OCI-LY1 (cell line): Measurements from ENCODE around the gene AADACL2.
"Not testable (repeated sequence)": the region's sequence is repeated elsewhere in the genome, so short reads cannot be mapped to it uniquely, and the experiment has no call there.

Experiments used
- H2AFZ ChIP-seq: fragments of 200-600 bp; sonication (generic), shearing (Covaris generic); 2 replicates; pipeline ENCODE4 v1.6.0; 2014; ENCODE audit warnings: antibody characterized with exemption, mild to moderate bottlenecking, low read length
- H3F3A ChIP-seq: fragments of 200-600 bp; sonication (generic), shearing (Covaris generic); 2 replicates; pipeline ENCODE4 v1.6.0; 2014; ENCODE audit warnings: mild to moderate bottlenecking, antibody characterized with exemption, low read length, moderate library complexity; ENCODE audit not compliant: insufficient read depth
- H3K27ac ChIP-seq: fragments of 200-600 bp; sonication (generic); 2 replicates; pipeline ENCODE4 v1.5.1; 2014; ENCODE audit warnings: low read length, mixed run types, mild to moderate bottlenecking, low read depth; ENCODE audit not compliant: poor library complexity, severe bottlenecking
- H3K27me3 ChIP-seq: fragments of 200-600 bp; sonication (generic); 2 replicates; pipeline ENCODE4 v1.6.0; 2014; ENCODE audit warnings: antibody characterized with exemption, mild to moderate bottlenecking, low read length, moderate library complexity; ENCODE audit not compliant: insufficient read depth
- H3K36me3 ChIP-seq: fragments of 200-600 bp; sonication (generic); 2 replicates; pipeline ENCODE4 v1.6.1; 2014; ENCODE audit warnings: mild to moderate bottlenecking, antibody characterized with exemption, low read length, moderate library complexity, mixed read lengths; ENCODE audit not compliant: insufficient read depth
- H3K4me1 ChIP-seq: fragments of 200-600 bp; sonication (generic); 2 replicates; pipeline ENCODE4 v1.5.1; 2014; ENCODE audit warnings: mild to moderate bottlenecking, low read length, moderate library complexity; ENCODE audit not compliant: insufficient read depth, severe bottlenecking
- H3K4me2 ChIP-seq: fragments of 200-600 bp; sonication (generic), shearing (Covaris generic); 2 replicates; pipeline ENCODE4 v1.6.1; 2014; ENCODE audit warnings: low read length
- H3K4me3 ChIP-seq: fragments of 200-600 bp; sonication (generic); 2 replicates; pipeline ENCODE4 v1.5.1; 2014; ENCODE audit warnings: low read length, low read depth, mild to moderate bottlenecking, mixed read lengths; ENCODE audit not compliant: poor library complexity, severe bottlenecking
- H3K79me2 ChIP-seq: fragments of 200-600 bp; shearing (Covaris generic); 2 replicates; pipeline ENCODE4 v1.6.1; 2016; ENCODE audit warnings: mixed run types, low read length, mixed read lengths; ENCODE audit not compliant: insufficient read depth
- H3K9ac ChIP-seq: fragments of 200-600 bp; sonication (generic), shearing (Covaris generic); 2 replicates; pipeline ENCODE4 v1.6.1; 2014; ENCODE audit warnings: mild to moderate bottlenecking, low read length, mixed read lengths
- H3K9me2 ChIP-seq: fragments of 200-600 bp; sonication (generic), shearing (Covaris generic); 2 replicates; pipeline ENCODE4 v1.6.1; 2014; ENCODE audit warnings: low read depth, mild to moderate bottlenecking, low read length, mixed read lengths
- H3K9me3 ChIP-seq: fragments of 200-600 bp; shearing (Covaris generic); 2 replicates; pipeline ENCODE4 v1.6.1; 2014; ENCODE audit warnings: low read length, mixed read lengths
- H4K20me1 ChIP-seq: fragments of 200-600 bp; sonication (generic), shearing (Covaris generic); 2 replicates; pipeline ENCODE4 v1.6.0; 2016; ENCODE audit warnings: mild to moderate bottlenecking, low read length; ENCODE audit not compliant: insufficient read depth
- CTCF ChIP-seq: fragments of 200-600 bp; sonication (generic), shearing (Covaris generic); IDR thresholded peaks from 2 replicates; pipeline ENCODE4 v1.5.1; 2017; ENCODE audit warnings: mild to moderate bottlenecking, antibody characterized with exemption, low read length, moderate library complexity, mixed read lengths
- EZH2 ChIP-seq: fragments of 200-600 bp; sonication (generic), shearing (Covaris generic); IDR thresholded peaks from 2 replicates; pipeline ENCODE4 v1.8.0; 2017; ENCODE audit warnings: borderline replicate concordance, mixed run types, mild to moderate bottlenecking, antibody characterized with exemption, low read length, moderate library complexity, mixed read lengths

AADACL2 gene

DNA sequence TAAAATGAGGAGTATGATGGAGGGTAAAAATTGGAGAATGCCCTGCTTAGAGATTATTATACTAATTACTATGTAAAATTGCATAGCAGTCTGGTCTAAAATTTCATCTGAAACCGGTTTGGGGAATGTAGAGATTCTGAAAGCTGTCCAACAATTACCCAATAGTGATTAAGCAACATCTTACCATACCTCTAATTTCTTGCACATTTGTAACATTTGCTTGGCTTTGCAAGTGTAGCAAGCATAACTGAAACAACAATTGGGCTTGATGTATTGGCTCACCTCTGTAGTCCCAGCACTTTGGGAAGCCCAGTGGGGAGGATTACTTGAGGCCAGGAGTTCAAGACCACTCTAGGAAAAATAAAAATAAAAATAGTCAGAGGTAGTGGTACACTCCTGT is 17.4 kb downstream of the AADACL2 start:
- TF ChIP-seq CTCF (no peak), EZH2 (no peak)
- H3K27me3 ChIP-seq: no peaks in the 10 kb centered on the region
- no peaks in the 10 kb centered on the region for H3K9me2 ChIP-seq
- no peaks in the 10 kb centered on the region for H4K20me1 ChIP-seq
- H3K4me2 ChIP-seq: no peak overlapping the region
- H3K4me3 ChIP-seq: no peak overlapping the region
- no peaks in the 10 kb centered on the region for H3K36me3 ChIP-seq
- no peak overlapping the region for H3K9ac ChIP-seq
- H3K9me3 ChIP-seq: no peaks in the 10 kb centered on the region
- H3K4me1 ChIP-seq: no peaks in the 10 kb centered on the region
- no peaks in the 10 kb centered on the region for H3F3A ChIP-seq
- no peak overlapping the region for H2AFZ ChIP-seq
- H3K79me2 ChIP-seq: no peaks in the 10 kb centered on the region
- no peak overlapping the region for H3K27ac ChIP-seq

GRCh38 chr3:151753846-151754245 is 20.1 kb downstream of the AADACL2 start:
- Histone ChIP-seq H3K9me2 (no peaks in the 10 kb centered on the region), H4K20me1 (no peaks in the 10 kb centered on the region), H3K27ac (no peak overlapping the region), H3K4me2 (no peak overlapping the region), H3K36me3 (no peaks in the 10 kb centered on the region), H3K4me3 (no peak overlapping the region), H3K9ac (no peak overlapping the region), H3K4me1 (no peaks in the 10 kb centered on the region), H3K79me2 (no peaks in the 10 kb centered on the region), H2AFZ (no peak overlapping the region), H3K27me3 (no peaks in the 10 kb centered on the region), H3K9me3 (no peaks in the 10 kb centered on the region), H3F3A (no peaks in the 10 kb centered on the region)
- no peak for TF ChIP-seq CTCF

GRCh38 chr3:151761581-151761980 is 27.9 kb downstream of the AADACL2 start:
- H3K27ac ChIP-seq: no peak overlapping the region
- H3K4me1 ChIP-seq: no peaks in the 10 kb centered on the region
- H3K9me3 ChIP-seq: no peaks in the 10 kb centered on the region
- H3F3A ChIP-seq: no peaks in the 10 kb centered on the region
- H3K27me3 ChIP-seq: no peaks in the 10 kb centered on the region
- no peaks in the 10 kb centered on the region for H3K79me2 ChIP-seq
- no peak overlapping the region for H3K4me3 ChIP-seq
- no peaks in the 10 kb centered on the region for H3K36me3 ChIP-seq
- no peak for TF ChIP-seq CTCF
- TF ChIP-seq EZH2: no peak
- no peak overlapping the region for H2AFZ ChIP-seq
- no peaks in the 10 kb centered on the region for H3K9me2 ChIP-seq
- no peak overlapping the region for H3K4me2 ChIP-seq
- no peaks in the 10 kb centered on the region for H4K20me1 ChIP-seq
- no peak overlapping the region for H3K9ac ChIP-seq

DNA sequence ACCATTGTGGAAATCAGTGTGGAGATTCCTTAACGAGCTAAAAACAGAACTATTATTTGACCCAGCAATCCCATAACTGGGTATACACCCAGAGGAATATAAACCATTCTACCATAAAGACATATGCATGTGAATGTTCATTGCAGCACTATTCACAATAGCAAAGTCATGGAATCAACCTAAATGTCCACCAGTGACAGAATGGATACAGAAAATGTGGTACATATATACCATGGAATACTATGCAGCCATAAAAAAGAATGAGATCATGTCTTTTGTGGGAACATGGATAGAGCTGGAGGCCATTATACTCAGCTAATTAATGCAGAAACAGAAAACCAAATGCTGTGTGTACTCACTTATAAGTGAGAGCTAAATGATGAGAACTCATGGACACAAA is 31.0 kb downstream of the AADACL2 start:
- H3K9me3 ChIP-seq, H3K4me3 ChIP-seq, H3K9ac ChIP-seq, H3K4me2 ChIP-seq, H3K36me3 ChIP-seq, H2AFZ ChIP-seq, H3K27me3 ChIP-seq, H3K4me1 ChIP-seq, H4K20me1 ChIP-seq, H3K27ac ChIP-seq, H3K9me2 ChIP-seq, H3K79me2 ChIP-seq, H3F3A ChIP-seq: not testable (repeated sequence)
